T-cell (primary cell): ENCODE data around the gene HIP1. TPM values are rescaled to one million over a fixed set of nuclear protein-coding genes. Genes with fewer than 3 reads are reported as not detected.
"Not testable (repeated sequence)": the region's sequence is repeated elsewhere in the genome, so short reads cannot be mapped to it uniquely, and the experiment has no call there.

Source experiments
- ATAC-seq, 4 experiments: fragments of 200-7000 bp in 3 of 4; fragments of 150-1000 bp in 1 of 4; cut with Tn5 transposase; replicated peaks in 1 of 4; 1 replicate in 3 of 4; 2 replicates in 1 of 4; pipeline ENCODE4 v1.10.0; 2021; ENCODE audit warnings: moderate library complexity in 3 of 4, mild to moderate bottlenecking in 2 of 4, moderate number of reproducible peaks in 1 of 4
- CTCF ChIA-PET, 2 donors: fragments of 300-600 bp; sonication (Branson Sonifier 250); formaldehyde crosslinking; loops; one replicate each; lab custom pipeline; 2022; ENCODE audit warnings: antibody characterized with exemption in 2 of 2; lab: Charles Lee
- POLR2A ChIA-PET, 2 donors: fragments of 300-600 bp; sonication (Branson Sonifier 250); formaldehyde crosslinking; loops; one replicate each; lab custom pipeline; 2022; ENCODE audit warnings: antibody characterized with exemption in 2 of 2; lab: Charles Lee
- DNase-seq, 35 experiments: peaks; one replicate each; pipeline versions ENCODE4 v3.0.0 to v3.0.0-alpha.2; 2013 to 2023
- H3K27ac ChIP-seq: one replicate; pipeline ENCODE4 v1.5.1; 2013; ENCODE audit warnings: low read length
- H3K27me3 ChIP-seq, 2 experiments: replicated peaks in 1 of 2; 1 replicate in 1 of 2; 2 replicates in 1 of 2; pipeline versions ENCODE4 v1.6.1 to v1.7.0; 2013; ENCODE audit warnings: low read length in 1 of 2, mixed read lengths in 1 of 2; ENCODE audit not compliant: control insufficient read depth in 2 of 2, insufficient read depth in 2 of 2; ENCODE audit errors: extremely low read depth in 1 of 2
- H3K36me3 ChIP-seq, 2 donors: 1 replicate in 1 of 2; 2 replicates in 1 of 2; pipeline versions ENCODE4 v1.6.1 to v1.7.0; 2013; ENCODE audit warnings: low read length in 1 of 2; ENCODE audit not compliant: control insufficient read depth in 2 of 2, insufficient read depth in 1 of 2; ENCODE audit errors: extremely low read depth in 1 of 2
- H3K4me1 ChIP-seq, 2 experiments: 1 replicate in 1 of 2; 2 replicates in 1 of 2; pipeline versions ENCODE4 v1.6.1 to v1.7.0; 2013; ENCODE audit warnings: low read length in 2 of 2, mixed read lengths in 1 of 2; ENCODE audit not compliant: insufficient read depth in 2 of 2, control insufficient read depth in 1 of 2; ENCODE audit errors: extremely low read depth in 1 of 2
- H3K4me3 ChIP-seq, 2 donors: 1 replicate in 1 of 2; 2 replicates in 1 of 2; pipeline versions ENCODE4 v1.5.1 to v1.7.0; 2013; ENCODE audit warnings: mild to moderate bottlenecking in 2 of 2, low read length in 1 of 2, moderate library complexity in 1 of 2; ENCODE audit not compliant: control insufficient read depth in 1 of 2; ENCODE audit errors: extremely low read depth in 1 of 2
- H3K9me3 ChIP-seq: 2 replicates; pipeline ENCODE4 v1.7.0; 2013
- H3K27ac Mint-ChIP-seq, 2 donors: one replicate each; pipeline ENCODE4 v1.8.0; 2020 to 2021; ENCODE audit warnings: mild to moderate bottlenecking in 2 of 2, mixed read lengths in 2 of 2
- H3K27me3 Mint-ChIP-seq, 2 donors: one replicate each; pipeline ENCODE4 v1.8.0; 2021 to 2022; ENCODE audit warnings: mixed read lengths in 2 of 2
- H3K36me3 Mint-ChIP-seq: one replicate; pipeline ENCODE4 v1.8.0; 2021; ENCODE audit warnings: mixed read lengths
- H3K4me1 Mint-ChIP-seq, 3 donors: one replicate each; pipeline ENCODE4 v1.8.0; 2020 to 2022; ENCODE audit warnings: mixed read lengths in 3 of 3, mild to moderate bottlenecking in 1 of 3
- H3K4me3 Mint-ChIP-seq, 3 donors: one replicate each; pipeline ENCODE4 v1.8.0; 2020 to 2022; ENCODE audit warnings: mild to moderate bottlenecking in 3 of 3, mixed read lengths in 3 of 3, moderate library complexity in 3 of 3
- H3K9me3 Mint-ChIP-seq, 3 donors: one replicate each; pipeline ENCODE4 v1.8.0; 2020 to 2022; ENCODE audit warnings: mixed read lengths in 3 of 3
- WGBS: methylation state at CpG from one replicate; pipeline ENCODE4 v1.1.5; 2013; ENCODE audit warnings: missing lambda C conversion rate; ENCODE audit not compliant: insufficient coverage; 5-methylcytosine and 5-hydroxymethylcytosine counted together
- total RNA-seq, 35 experiments: library from RNA in 6 of 35; stranded (reverse) in 6 of 35; fragments of 120-200 nt in 1 of 35; gene quantifications; one replicate each; pipeline versions ENCODE4 v1.2.1 to v1.2.4 and lab custom pipeline; 2013 to 2026

The HIP1 gene
- total RNA-seq, 5 donors from 2014 or later (not counting 1 experiment from before 2014, with no cell fraction given): 3.2 to 8.4 (median 3.6) TPM

- Histone ChIP-seq H3K9me3 (no peaks in the 10 kb centered on the region), H3K36me3 (no peaks in the 10 kb centered on the region), H3K27me3 (no peaks in the 10 kb centered on the region), H3K4me1 (no peaks in the 10 kb centered on the region), H3K27ac (no peak overlapping the region), H3K4me3 (no peak overlapping the region)
- no peak for ATAC-seq
- no peaks in the 10 kb centered on the region for H3K4me1 Mint-ChIP-seq
- no peak overlapping the region for H3K4me3 Mint-ChIP-seq
- 96% methylated on average over 10 of the region's 14 CpGs for WGBS
- no peak overlapping the region for H3K27ac Mint-ChIP-seq
- no peaks in the 10 kb centered on the region for H3K9me3 Mint-ChIP-seq
- ChIA-PET POLR2A (no interaction called here), CTCF (no interaction called here)
- DNase-seq: no peak
- no peaks in the 10 kb centered on the region for H3K27me3 Mint-ChIP-seq
- H3K36me3 Mint-ChIP-seq: peaks cover 4% of the 10 kb centered on the region
These were observed 165.2 kb downstream of the HIP1 start for GRCh38 chr7:75573477-75574019.

GRCh38 chr7:75572814-75573213, 165.9 kb downstream of the HIP1 start:
- H3K27ac Mint-ChIP-seq: no peak overlapping the region
- no peak for DNase-seq
- ATAC-seq: no peak
- peaks cover 4% of the 10 kb centered on the region for H3K36me3 Mint-ChIP-seq
- POLR2A ChIA-PET: no interaction called here
- H3K27me3 Mint-ChIP-seq: no peaks in the 10 kb centered on the region
- Histone ChIP-seq H3K27ac (no peak overlapping the region), H3K27me3 (no peaks in the 10 kb centered on the region), H3K9me3 (no peaks in the 10 kb centered on the region), H3K4me3 (no peak overlapping the region), H3K36me3 (no peaks in the 10 kb centered on the region), H3K4me1 (no peaks in the 10 kb centered on the region)
- H3K4me3 Mint-ChIP-seq: no peak overlapping the region
- CTCF ChIA-PET: no interaction called here
- H3K4me1 Mint-ChIP-seq: no peaks in the 10 kb centered on the region
- H3K9me3 Mint-ChIP-seq: no peaks in the 10 kb centered on the region
- 89% methylated on average over 9 of the region's 11 CpGs for WGBS

- POLR2A ChIA-PET: no interaction called here
- Mint-ChIP-seq H3K27ac (no peak overlapping the region), H3K36me3 (peaks cover 4% of the 10 kb centered on the region), H3K4me3 (no peak overlapping the region), H3K27me3 (no peaks in the 10 kb centered on the region), H3K9me3 (no peaks in the 10 kb centered on the region), H3K4me1 (no peaks in the 10 kb centered on the region)
- WGBS: 98% methylated on average over 5 of the region's 5 CpGs
- H3K9me3 ChIP-seq: no peaks in the 10 kb centered on the region
- H3K36me3 ChIP-seq: no peaks in the 10 kb centered on the region
- DNase-seq (no peak), ATAC-seq (no peak)
- CTCF ChIA-PET: no interaction called here
- no peaks in the 10 kb centered on the region for H3K27me3 ChIP-seq
- no peak overlapping the region for H3K27ac ChIP-seq
- H3K4me3 ChIP-seq: no peak overlapping the region
- no peaks in the 10 kb centered on the region for H3K4me1 ChIP-seq
These were observed 166.3 kb downstream of the HIP1 start for GRCh38 chr7:75572396-75572795.

GRCh38 chr7:75571209-75571608, 167.5 kb downstream of the HIP1 start:
- no peaks in the 10 kb centered on the region for H3K9me3 ChIP-seq
- Mint-ChIP-seq H3K4me3 (no peak overlapping the region), H3K4me1 (no peaks in the 10 kb centered on the region), H3K36me3 (peaks cover 10% of the 10 kb centered on the region), H3K9me3 (no peaks in the 10 kb centered on the region), H3K27me3 (no peaks in the 10 kb centered on the region), H3K27ac (no peak overlapping the region)
- no peaks in the 10 kb centered on the region for H3K4me1 ChIP-seq
- DNase-seq (no peak), ATAC-seq (no peak)
- H3K36me3 ChIP-seq: no peaks in the 10 kb centered on the region
- H3K4me3 ChIP-seq: no peak overlapping the region
- H3K27me3 ChIP-seq: no peaks in the 10 kb centered on the region
- 100% methylated on average over 1 of the region's 4 CpGs for WGBS
- no peak overlapping the region for H3K27ac ChIP-seq
- ChIA-PET CTCF (no interaction called here), POLR2A (no interaction called here)

- 88% methylated on average over 12 of the region's 16 CpGs for WGBS
- POLR2A ChIA-PET: interaction anchor here in 1 of 2 donors (0.6 kb wide), 1 partner anchor 10 kb away, joined by 4 read pairs; no protein-coding TSS in a partner anchor
- DNase-seq, H3K4me1 Mint-ChIP-seq, H3K27ac Mint-ChIP-seq, ATAC-seq, H3K9me3 Mint-ChIP-seq, CTCF ChIA-PET, H3K27me3 Mint-ChIP-seq, H3K36me3 ChIP-seq, H3K4me3 Mint-ChIP-seq, H3K9me3 ChIP-seq, H3K4me1 ChIP-seq, H3K27ac ChIP-seq, H3K4me3 ChIP-seq, H3K27me3 ChIP-seq, H3K36me3 Mint-ChIP-seq: not testable (repeated sequence)
These were observed 169.0 kb downstream of the HIP1 start for GRCh38 chr7:75569629-75570282.

GRCh38 chr7:75567948-75568595, 170.7 kb downstream of the HIP1 start:
- H3K4me3 ChIP-seq: no peak overlapping the region
- Mint-ChIP-seq H3K36me3 (peaks cover 16% of the 10 kb centered on the region), H3K4me3 (no peak overlapping the region), H3K27me3 (no peaks in the 10 kb centered on the region), H3K4me1 (no peaks in the 10 kb centered on the region), H3K9me3 (peaks cover 0 to 7% (median 5%) of the 10 kb centered on the region in 3 donors), H3K27ac (no peak overlapping the region)
- peaks cover 0 to 1% of the 10 kb centered on the region in 2 donors for H3K36me3 ChIP-seq
- no peaks in the 10 kb centered on the region for H3K27me3 ChIP-seq
- no peak overlapping the region for H3K27ac ChIP-seq
- ChIA-PET POLR2A (no interaction called here), CTCF (no interaction called here)
- H3K4me1 ChIP-seq: no peaks in the 10 kb centered on the region
- no peaks in the 10 kb centered on the region for H3K9me3 ChIP-seq
- ATAC-seq (no peak), DNase-seq (no peak)
- 88% methylated on average over 5 of the region's 12 CpGs for WGBS
